ENCODE data around the gene PARVG.

DNA sequence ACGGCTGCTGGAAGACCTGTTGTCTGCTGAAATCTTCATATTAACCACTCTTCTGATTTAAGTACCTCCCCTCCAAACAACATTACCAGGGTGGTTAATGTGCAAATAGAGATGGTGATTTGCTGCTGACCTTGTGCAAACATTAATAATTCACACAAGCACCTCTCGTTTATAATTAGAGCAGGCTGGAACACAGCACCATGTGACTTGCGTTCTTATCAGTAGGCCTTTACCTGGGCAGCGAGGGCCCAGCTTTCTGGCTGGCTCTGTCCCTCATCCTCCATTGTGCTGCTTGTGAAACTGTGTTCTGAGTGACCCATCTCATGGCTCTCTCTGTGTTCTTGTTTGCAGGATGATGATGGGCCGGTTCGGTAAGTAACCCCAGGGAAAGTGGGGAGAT lies 41.0 kb upstream of the PARVG start:
- TF ChIP-seq EZH2phosphoT487 (IDR thresholded peaks at IDR 0.05; ENCODE audit: insufficient read depth, low read depth) = no peak
- TF ChIP-seq EZH2 (IDR thresholded peaks at IDR 0.05; ENCODE audit: insufficient read depth, poor library complexity, severe bottlenecking) = no peak

Measured in GM23248 (cell line).